Measurements from ENCODE around the gene ALG12.
A peak's percentile ranks its signal among the peaks of the same experiment; 100 is the strongest.

ALG12 gene

GRCh38 chr22:49856766-49857618 is 61.2 kb downstream of the ALG12 start:
- Histone ChIP-seq H4K91ac (ENCODE audit: low read depth, low read length) (no peak overlapping the region), H3K4me1 (ENCODE audit: control insufficient read depth in 1 of 2, insufficient read depth in 2 of 2, low read length in 2 of 2) (peaks cover 4 to 11% of the 10 kb centered on the region in 2 experiments), H3K9me3 (ENCODE audit: insufficient read depth, low read depth, low read length) (peaks cover 4% of the 10 kb centered on the region), H2BK120ac (ENCODE audit: insufficient read depth, low read length, poor library complexity) (no peak overlapping the region), H3K4me2 (ENCODE audit: low read length) (no peak overlapping the region), H3K4ac (ENCODE audit: low read depth, low read length) (peak overlapping the region; percentile 35), H3K23ac (ENCODE audit: low read length) (no peak overlapping the region), H3K36me3 (ENCODE audit: control insufficient read depth in 1 of 2, insufficient read depth in 2 of 2, low read length in 2 of 2) (peaks cover 7 to 15% of the 10 kb centered on the region in 2 experiments), H4K8ac (ENCODE audit: low read depth, low read length) (no peak overlapping the region), H2BK5ac (ENCODE audit: low read depth, low read length, poor library complexity) (no peak overlapping the region), H3K14ac (ENCODE audit: low read length) (no peak overlapping the region), H3K79me2 (ENCODE audit: control insufficient read depth, insufficient read depth, low read length, poor library complexity) (peaks cover 33% of the 10 kb centered on the region), H3K27ac (ENCODE audit: low read depth, low read length) (no peak overlapping the region), H4K12ac (ENCODE audit: low read depth, low read length) (no peak overlapping the region), H3K4me3 (ENCODE audit: low read depth, low read length) (no peak overlapping the region), H3K9ac (ENCODE audit: low read length) (no peak overlapping the region), H3K79me1 (ENCODE audit: low read length) (peaks cover 10% of the 10 kb centered on the region), H3K18ac (ENCODE audit: low read length) (no peak overlapping the region), H2AK5ac (ENCODE audit: low read length) (no peak overlapping the region), H2BK12ac (ENCODE audit: low read length) (no peak overlapping the region), H2AFZ (ENCODE audit: insufficient read depth, low read length, poor library complexity) (no peak overlapping the region), H3K27me3 (ENCODE audit: insufficient read depth, low read length) (no peaks in the 10 kb centered on the region)
- DNase-seq: no peak
- WGBS (ENCODE audit: extremely low coverage, insufficient coverage, insufficient read length): no CpG with 5 or more reads among the region's 31 CpGs

- Histone ChIP-seq H2BK5ac (ENCODE audit: low read depth, low read length, poor library complexity) (no peak overlapping the region), H3K79me1 (ENCODE audit: low read length) (peaks cover 10% of the 10 kb centered on the region), H3K9me3 (ENCODE audit: insufficient read depth, low read depth, low read length) (peaks cover 4% of the 10 kb centered on the region), H2BK120ac (ENCODE audit: insufficient read depth, low read length, poor library complexity) (no peak overlapping the region), H3K4me1 (ENCODE audit: control insufficient read depth in 1 of 2, insufficient read depth in 2 of 2, low read length in 2 of 2) (peaks cover 4 to 11% of the 10 kb centered on the region in 2 experiments), H4K8ac (ENCODE audit: low read depth, low read length) (no peak overlapping the region), H3K4me2 (ENCODE audit: low read length) (no peak overlapping the region), H3K27ac (ENCODE audit: low read depth, low read length) (no peak overlapping the region), H3K79me2 (ENCODE audit: control insufficient read depth, insufficient read depth, low read length, poor library complexity) (peaks cover 30% of the 10 kb centered on the region), H4K12ac (ENCODE audit: low read depth, low read length) (no peak overlapping the region), H3K27me3 (ENCODE audit: insufficient read depth, low read length) (peaks cover 5% of the 10 kb centered on the region), H3K36me3 (ENCODE audit: control insufficient read depth in 1 of 2, insufficient read depth in 2 of 2, low read length in 2 of 2) (peaks cover 7 to 15% of the 10 kb centered on the region in 2 experiments), H3K4ac (ENCODE audit: low read depth, low read length) (peak overlapping the region; percentile 48), H2AK5ac (ENCODE audit: low read length) (no peak overlapping the region), H3K9ac (ENCODE audit: low read length) (no peak overlapping the region), H3K23ac (ENCODE audit: low read length) (no peak overlapping the region), H3K14ac (ENCODE audit: low read length) (no peak overlapping the region), H2BK12ac (ENCODE audit: low read length) (no peak overlapping the region), H3K4me3 (ENCODE audit: low read depth, low read length) (no peak overlapping the region), H4K91ac (ENCODE audit: low read depth, low read length) (no peak overlapping the region), H3K18ac (ENCODE audit: low read length) (no peak overlapping the region), H2AFZ (ENCODE audit: insufficient read depth, low read length, poor library complexity) (no peak overlapping the region)
- DNase-seq: no peak
- WGBS (ENCODE audit: extremely low coverage, insufficient coverage, insufficient read length): no CpG with 5 or more reads among the region's 23 CpGs
These were observed 61.9 kb downstream of the ALG12 start for GRCh38 chr22:49856343-49856742.

- Histone ChIP-seq H3K23ac (ENCODE audit: low read length) (no peak overlapping the region), H2BK12ac (ENCODE audit: low read length) (no peak overlapping the region), H3K18ac (ENCODE audit: low read length) (no peak overlapping the region), H4K8ac (ENCODE audit: low read depth, low read length) (no peak overlapping the region), H3K4me2 (ENCODE audit: low read length) (peak overlapping the region; percentile 95), H2AK5ac (ENCODE audit: low read length) (no peak overlapping the region), H3K9ac (ENCODE audit: low read length) (no peak overlapping the region), H4K12ac (ENCODE audit: low read depth, low read length) (no peak overlapping the region), H3K4ac (ENCODE audit: low read depth, low read length) (peak overlapping the region; percentile 48), H3K79me2 (ENCODE audit: control insufficient read depth, insufficient read depth, low read length, poor library complexity) (peaks cover 28% of the 10 kb centered on the region), H3K14ac (ENCODE audit: low read length) (no peak overlapping the region), H2BK5ac (ENCODE audit: low read depth, low read length, poor library complexity) (no peak overlapping the region), H2AFZ (ENCODE audit: insufficient read depth, low read length, poor library complexity) (no peak overlapping the region), H3K27ac (ENCODE audit: low read depth, low read length) (no peak overlapping the region), H3K36me3 (ENCODE audit: control insufficient read depth in 1 of 2, insufficient read depth in 2 of 2, low read length in 2 of 2) (peaks cover 7 to 15% of the 10 kb centered on the region in 2 experiments), H3K79me1 (ENCODE audit: low read length) (peaks cover 10% of the 10 kb centered on the region), H3K4me3 (ENCODE audit: low read depth, low read length) (no peak overlapping the region), H3K9me3 (ENCODE audit: insufficient read depth, low read depth, low read length) (peaks cover 4% of the 10 kb centered on the region), H4K91ac (ENCODE audit: low read depth, low read length) (no peak overlapping the region), H3K4me1 (ENCODE audit: control insufficient read depth in 1 of 2, insufficient read depth in 2 of 2, low read length in 2 of 2) (peaks cover 4 to 11% of the 10 kb centered on the region in 2 experiments), H2BK120ac (ENCODE audit: insufficient read depth, low read length, poor library complexity) (no peak overlapping the region), H3K27me3 (ENCODE audit: insufficient read depth, low read length) (peaks cover 12% of the 10 kb centered on the region)
- no CpG with 5 or more reads among the region's 9 CpGs for WGBS (ENCODE audit: extremely low coverage, insufficient coverage, insufficient read length)
- DNase-seq: no peak
These were observed 62.9 kb downstream of the ALG12 start for GRCh38 chr22:49855251-49855911.

- Histone ChIP-seq H3K4me1 (ENCODE audit: control insufficient read depth in 1 of 2, insufficient read depth in 2 of 2, low read length in 2 of 2) (peaks cover 4 to 12% of the 10 kb centered on the region in 2 experiments), H2BK12ac (ENCODE audit: low read length) (no peak overlapping the region), H3K9me3 (ENCODE audit: insufficient read depth, low read depth, low read length) (peaks cover 8% of the 10 kb centered on the region), H4K12ac (ENCODE audit: low read depth, low read length) (no peak overlapping the region), H3K79me1 (ENCODE audit: low read length) (peaks cover 10% of the 10 kb centered on the region), H2AK5ac (ENCODE audit: low read length) (peak overlapping the region; percentile 57), H3K36me3 (ENCODE audit: control insufficient read depth in 1 of 2, insufficient read depth in 2 of 2, low read length in 2 of 2) (peaks cover 7 to 15% of the 10 kb centered on the region in 2 experiments), H3K9ac (ENCODE audit: low read length) (peak overlapping the region; percentile 77), H2BK5ac (ENCODE audit: low read depth, low read length, poor library complexity) (peak overlapping the region; percentile 34), H2BK120ac (ENCODE audit: insufficient read depth, low read length, poor library complexity) (peak overlapping the region; percentile 18), H3K79me2 (ENCODE audit: control insufficient read depth, insufficient read depth, low read length, poor library complexity) (peaks cover 26% of the 10 kb centered on the region), H3K4me2 (ENCODE audit: low read length) (peak overlapping the region; percentile 95), H3K27me3 (ENCODE audit: insufficient read depth, low read length) (peaks cover 24% of the 10 kb centered on the region), H2AFZ (ENCODE audit: insufficient read depth, low read length, poor library complexity) (no peak overlapping the region), H3K27ac (ENCODE audit: low read depth, low read length) (no peak overlapping the region), H4K8ac (ENCODE audit: low read depth, low read length) (peak overlapping the region; percentile 11), H3K18ac (ENCODE audit: low read length) (peak overlapping the region; percentile 14), H3K4me3 (ENCODE audit: low read depth, low read length) (peak overlapping the region; percentile 81), H3K14ac (ENCODE audit: low read length) (peak overlapping the region; percentile 51), H3K23ac (ENCODE audit: low read length) (no peak overlapping the region), H3K4ac (ENCODE audit: low read depth, low read length) (peak overlapping the region; percentile 71), H4K91ac (ENCODE audit: low read depth, low read length) (peak overlapping the region; percentile 59)
- no CpG with 5 or more reads among the region's 101 CpGs for WGBS (ENCODE audit: extremely low coverage, insufficient coverage, insufficient read length)
- DNase-seq: peak; percentile 27 to 62
These were observed 64.0 kb downstream of the ALG12 start for GRCh38 chr22:49853981-49854831.
